Lung (tissue), 12 donors: ENCODE data around the gene RPS6KA2. TPM values are rescaled to one million over a fixed set of nuclear protein-coding genes. Genes with fewer than 3 reads are reported as not detected.

Experiments
- ATAC-seq: fragments of 200-7000 bp; cut with Tn5 transposase; one replicate; pipeline ENCODE4 v1.9.1; 2020; ENCODE audit warnings: moderate number of reproducible peaks; ENCODE audit not compliant: insufficient read depth, low FRiP score
- DNase-seq, 3 donors: peaks; one replicate each; pipeline ENCODE4 v3.0.0-alpha.2; 2013 to 2017
- H3K27ac ChIP-seq, 2 donors: one replicate each; pipeline ENCODE4 v1.5.1; 2013; ENCODE audit warnings: mild to moderate bottlenecking in 2 of 2, moderate library complexity in 2 of 2, control low read depth in 1 of 2, inconsistent platforms in 1 of 2, low read depth in 1 of 2, low read length in 1 of 2
- H3K27me3 ChIP-seq, 3 donors: one replicate each; pipeline ENCODE4 v1.5.1; 2013; ENCODE audit warnings: low read length in 2 of 3; ENCODE audit not compliant: control insufficient read depth in 3 of 3, insufficient read depth in 3 of 3
- H3K36me3 ChIP-seq, 4 donors: one replicate each; pipeline ENCODE4 v1.5.1; 2013; ENCODE audit warnings: low read length in 4 of 4, mild to moderate bottlenecking in 1 of 4, moderate library complexity in 1 of 4; ENCODE audit not compliant: control insufficient read depth in 4 of 4, insufficient read depth in 4 of 4
- H3K4me1 ChIP-seq, 5 donors: one replicate each; pipeline ENCODE4 v1.5.1; 2013; ENCODE audit warnings: low read length in 5 of 5, mild to moderate bottlenecking in 2 of 5, moderate library complexity in 1 of 5; ENCODE audit not compliant: control insufficient read depth in 5 of 5, insufficient read depth in 5 of 5
- H3K4me3 ChIP-seq: one replicate; pipeline ENCODE4 v1.5.1; 2013; ENCODE audit warnings: mild to moderate bottlenecking, control low read depth, moderate library complexity
- H3K9ac ChIP-seq, 2 donors: one replicate each; pipeline ENCODE4 v1.5.1; 2013; ENCODE audit warnings: low read length in 2 of 2, control low read depth in 1 of 2; ENCODE audit not compliant: insufficient read depth in 1 of 2
- H3K9me3 ChIP-seq, 4 donors: one replicate each; pipeline ENCODE4 v1.5.1; 2013; ENCODE audit warnings: low read length in 3 of 4, mild to moderate bottlenecking in 1 of 4, moderate library complexity in 1 of 4; ENCODE audit not compliant: control insufficient read depth in 4 of 4, insufficient read depth in 3 of 4
- CTCF ChIP-seq: IDR thresholded peaks from 2 replicates; pipeline ENCODE4 v1.5.1; 2012; ENCODE audit warnings: mild to moderate bottlenecking; ENCODE audit errors: control extremely low read depth, extremely low read depth
- WGBS, 2 donors: extraction: QIAGEN DNeasy Blood & Tissue Kit; methylation state at CpG; one replicate each; pipeline ENCODE4 v1.1.7; 2013; 5-methylcytosine and 5-hydroxymethylcytosine counted together
- polyA plus RNA-seq, 2 donors: library from polyadenylated mRNA; stranded (reverse); fragments of 200-250 nt; gene quantifications; one replicate each; pipeline ENCODE4 v1.2.1, GENCODE V29; 2013
- total RNA-seq, 2 donors: library from RNA; depleted of rRNA in 1 of 2; stranded (reverse); fragments of >200 nt in 1 of 2; gene quantifications; one replicate each; pipeline ENCODE4 v1.2.1, GENCODE V29; 2014 to 2021
- donor health status: control.
- donor health status: control.
- donor health status: Bipolar disorder and iron deficiency.
- donor health status: healthy.
- donor health status: DM: yes; HTN: yes; CAD: no.

RPS6KA2 gene
- total and polyA plus RNA-seq, 4 donors: 61.9 to 185 (median 105) TPM

GRCh38 chr6:166433096-166433495, 194.0 kb downstream of the RPS6KA2 start:
- Histone ChIP-seq H3K36me3 (peaks cover 0 to 34% (median 7%) of the 10 kb centered on the region in 4 donors), H3K4me3 (no peak overlapping the region), H3K27me3 (no peaks in the 10 kb centered on the region), H3K9me3 (no peaks in the 10 kb centered on the region), H3K27ac (no peak overlapping the region), H3K9ac (no peak overlapping the region), H3K4me1 (no peaks in the 10 kb centered on the region)
- 96 to 98% methylated on average over 10 of the region's 10 CpGs for WGBS, 2 donors
- no peak for DNase-seq
- TF ChIP-seq CTCF: no peak
- no peak for ATAC-seq

- no peak for TF ChIP-seq CTCF
- no peak for ATAC-seq
- Histone ChIP-seq H3K27ac (no peak overlapping the region), H3K4me1 (no peaks in the 10 kb centered on the region), H3K4me3 (no peak overlapping the region), H3K27me3 (no peaks in the 10 kb centered on the region), H3K36me3 (peaks cover 0 to 24% (median 7%) of the 10 kb centered on the region in 4 donors), H3K9me3 (no peaks in the 10 kb centered on the region), H3K9ac (no peak overlapping the region)
- WGBS, 2 donors: 95 to 97% methylated on average over 17 of the region's 17 CpGs
- DNase-seq: no peak
These were observed 196.8 kb downstream of the RPS6KA2 start for GRCh38 chr6:166430269-166430668.

- Histone ChIP-seq H3K4me3 (no peak overlapping the region), H3K4me1 (no peaks in the 10 kb centered on the region), H3K27ac (no peak overlapping the region), H3K9me3 (no peaks in the 10 kb centered on the region), H3K36me3 (peaks cover 0 to 34% (median 5%) of the 10 kb centered on the region in 4 donors), H3K27me3 (no peaks in the 10 kb centered on the region), H3K9ac (no peak overlapping the region)
- no peak for TF ChIP-seq CTCF
- ATAC-seq: no peak
- no peak for DNase-seq
- WGBS, 2 donors: 91 to 95% methylated on average over 12 of the region's 12 CpGs
These were observed 202.6 kb downstream of the RPS6KA2 start for GRCh38 chr6:166424431-166424830.

GRCh38 chr6:166423781-166424180, 203.3 kb downstream of the RPS6KA2 start:
- Histone ChIP-seq H3K27ac (no peak overlapping the region), H3K27me3 (no peaks in the 10 kb centered on the region), H3K36me3 (peaks cover 0 to 38% (median 5%) of the 10 kb centered on the region in 4 donors), H3K9me3 (no peaks in the 10 kb centered on the region), H3K4me1 (no peaks in the 10 kb centered on the region), H3K9ac (no peak overlapping the region), H3K4me3 (no peak overlapping the region)
- no peak for DNase-seq
- WGBS, 2 donors: 89 to 91% methylated on average over 7 of the region's 7 CpGs
- TF ChIP-seq CTCF: no peak
- no peak for ATAC-seq
